Body of pancreas (tissue), 4 donors: ENCODE data around the gene SARM1.

Experiments used
- POLR2A ChIP-seq, 3 donors: fragments of 450-650 bp; IDR thresholded peaks; one replicate each; pipeline ENCODE4 v1.6.1; 2016; ENCODE audit warnings: antibody characterized with exemption in 3 of 3, mild to moderate bottlenecking in 2 of 3
- TF ChIP-seq, protein P1 (sequence below), 7 experiments: fragments of 450-650 bp in 4 of 7; fragments of 200-600 bp in 3 of 7; sonication (generic) in 3 of 7; IDR thresholded peaks; one replicate each; pipeline ENCODE4 v1.5.1; 2016 to 2019; ENCODE audit warnings: antibody characterized with exemption in 7 of 7

GRCh38 chr17:28370035-28370743 is 1.3 kb upstream of the SARM1 start, which contains the start of gene VTN:
- TF ChIP-seq, protein P1, sequence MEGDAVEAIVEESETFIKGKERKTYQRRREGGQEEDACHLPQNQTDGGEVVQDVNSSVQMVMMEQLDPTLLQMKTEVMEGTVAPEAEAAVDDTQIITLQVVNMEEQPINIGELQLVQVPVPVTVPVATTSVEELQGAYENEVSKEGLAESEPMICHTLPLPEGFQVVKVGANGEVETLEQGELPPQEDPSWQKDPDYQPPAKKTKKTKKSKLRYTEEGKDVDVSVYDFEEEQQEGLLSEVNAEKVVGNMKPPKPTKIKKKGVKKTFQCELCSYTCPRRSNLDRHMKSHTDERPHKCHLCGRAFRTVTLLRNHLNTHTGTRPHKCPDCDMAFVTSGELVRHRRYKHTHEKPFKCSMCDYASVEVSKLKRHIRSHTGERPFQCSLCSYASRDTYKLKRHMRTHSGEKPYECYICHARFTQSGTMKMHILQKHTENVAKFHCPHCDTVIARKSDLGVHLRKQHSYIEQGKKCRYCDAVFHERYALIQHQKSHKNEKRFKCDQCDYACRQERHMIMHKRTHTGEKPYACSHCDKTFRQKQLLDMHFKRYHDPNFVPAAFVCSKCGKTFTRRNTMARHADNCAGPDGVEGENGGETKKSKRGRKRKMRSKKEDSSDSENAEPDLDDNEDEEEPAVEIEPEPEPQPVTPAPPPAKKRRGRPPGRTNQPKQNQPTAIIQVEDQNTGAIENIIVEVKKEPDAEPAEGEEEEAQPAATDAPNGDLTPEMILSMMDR (IDR thresholded peaks at IDR 0.05) = peak in 3 of 7 experiments; percentile 7 to 23 (median 18)
- no peak for TF ChIP-seq POLR2A (IDR thresholded peaks at IDR 0.05)
